GM18858 (cell line): Measurements from ENCODE around the gene VWDE.
A peak's percentile ranks its signal among the peaks of the same experiment; 100 is the strongest.
"Not testable (repeated sequence)": the region's sequence is repeated elsewhere in the genome, so short reads cannot be mapped to it uniquely, and the experiment has no call there.

ENCODE experiments used
- ATAC-seq: cut with Tn5 transposase; IDR thresholded peaks from one replicate; pipeline ENCODE4 v1.9.1; 2021; ENCODE audit not compliant: unreplicated experiment

The VWDE gene

GRCh38 chr7:12403287-12404181, at the start of gene VWDE:
Gene VWDE, minus strand, starts transcription at chr7:12403865. Its CDS starts 149 bp downstream, at chr7:12403716.
- peak; percentile 39 for ATAC-seq

GRCh38 chr7:12453136-12453535, 49.5 kb upstream of the VWDE start:
- ATAC-seq = not testable (repeated sequence)

GRCh38 chr7:12450615-12451014, 47.0 kb upstream of the VWDE start:
- ATAC-seq = no peak

DNA sequence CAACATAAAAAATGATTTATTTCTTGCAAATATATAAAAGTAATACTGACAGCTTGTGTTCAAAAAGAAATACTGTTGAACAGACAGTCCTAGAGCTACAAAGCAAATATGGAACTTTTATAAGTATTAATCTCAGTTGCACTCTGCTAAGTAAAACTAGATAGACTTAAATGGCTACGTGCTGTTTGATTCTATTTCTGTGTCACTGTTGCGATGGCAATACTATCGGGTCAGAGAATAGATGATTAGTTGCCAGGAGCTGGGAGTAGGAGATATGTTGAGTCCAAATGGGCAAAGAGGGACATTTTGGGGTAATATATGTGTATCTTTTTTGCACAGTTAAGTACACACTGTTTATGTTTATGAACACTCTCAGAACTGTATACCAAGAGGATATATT, 41.1 kb upstream of the VWDE start:
- no peak for ATAC-seq

DNA sequence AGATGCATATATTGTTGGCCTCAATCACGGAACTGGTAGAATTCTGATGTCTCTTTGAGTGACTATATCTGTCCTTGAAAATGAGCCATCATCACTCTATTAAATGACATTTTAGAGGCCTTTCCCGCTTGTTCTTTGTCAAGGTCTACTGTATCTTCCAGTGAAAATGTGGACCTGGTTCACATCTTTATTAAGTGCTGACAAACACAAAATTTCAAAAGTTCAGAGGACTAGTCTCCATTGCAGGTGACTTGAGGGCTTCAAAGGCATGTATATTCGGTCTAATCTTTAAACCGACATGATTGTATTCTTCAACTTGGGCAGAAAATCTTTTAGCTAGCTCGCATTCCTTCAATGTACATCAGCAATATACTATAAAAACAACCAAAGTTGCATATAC, 36.6 kb upstream of the VWDE start:
- no peak for ATAC-seq

DNA sequence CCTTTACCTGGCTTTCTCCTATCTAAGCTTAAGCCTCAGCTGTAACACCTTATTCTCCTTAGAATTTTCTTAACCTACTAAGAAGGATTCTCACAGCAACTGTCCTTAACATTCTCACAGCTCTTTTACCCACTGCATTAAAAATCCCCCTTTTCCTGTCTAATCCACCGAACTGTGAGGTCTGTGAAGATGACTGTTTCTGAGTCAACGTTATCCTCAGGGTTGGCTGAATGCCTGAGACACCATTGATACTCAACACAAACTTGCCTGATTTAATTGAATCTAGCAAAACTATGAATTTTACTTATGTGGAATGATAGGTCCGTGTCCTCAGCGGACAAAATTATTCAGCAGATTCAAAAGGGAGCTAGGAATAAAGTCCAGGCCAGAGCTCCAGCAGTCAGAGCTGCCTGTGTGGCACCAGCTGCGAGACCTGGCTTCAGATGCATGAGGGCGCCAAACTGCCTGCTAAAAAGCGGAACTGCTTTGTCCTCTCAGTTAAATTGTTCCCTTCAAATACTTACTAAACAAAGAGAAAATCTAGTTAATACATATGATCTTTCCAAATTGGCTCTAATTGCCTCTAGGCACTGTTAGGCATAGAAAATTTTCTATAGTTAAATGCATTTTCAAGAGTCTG, 33.4 kb upstream of the VWDE start:
- ATAC-seq = peak; percentile 35

- ATAC-seq = no peak
These were observed 32.5 kb upstream of the VWDE start for GRCh38 chr7:12436126-12436525.

GRCh38 chr7:12434012-12434642, 30.5 kb upstream of the VWDE start:
- no peak for ATAC-seq

DNA sequence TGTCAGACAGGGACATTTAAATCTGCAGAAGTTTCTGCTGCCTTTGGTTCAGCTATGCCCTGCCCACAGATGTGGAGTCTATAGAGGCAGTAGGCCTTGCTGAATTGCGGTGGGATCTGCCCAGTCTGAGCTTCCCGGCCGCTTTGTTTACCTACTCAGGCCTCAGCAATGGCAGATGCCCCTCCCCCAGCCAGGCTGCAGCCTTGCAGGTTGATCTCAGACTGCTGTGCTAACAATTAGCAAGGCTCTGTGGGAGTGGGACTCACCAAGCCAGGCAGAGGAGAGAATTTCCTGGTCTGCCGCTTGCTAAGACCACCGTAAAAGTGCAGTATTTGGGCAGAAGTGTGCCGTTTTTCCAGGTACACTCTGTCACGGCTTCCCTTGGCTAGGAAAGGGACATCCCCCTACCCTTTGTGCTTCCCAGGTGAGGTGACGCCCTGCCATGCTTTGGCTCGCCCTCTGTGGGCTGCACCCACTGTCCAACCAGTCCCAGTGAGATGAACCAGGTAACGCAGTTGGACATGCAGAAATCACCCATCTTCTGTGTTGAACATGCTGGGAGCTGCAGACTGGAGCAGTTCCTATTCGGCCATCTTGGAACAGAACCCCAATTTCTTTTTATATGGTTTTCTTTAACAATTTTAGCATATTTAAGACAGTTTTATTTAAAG, 28.4 kb upstream of the VWDE start:
- no peak for ATAC-seq

DNA sequence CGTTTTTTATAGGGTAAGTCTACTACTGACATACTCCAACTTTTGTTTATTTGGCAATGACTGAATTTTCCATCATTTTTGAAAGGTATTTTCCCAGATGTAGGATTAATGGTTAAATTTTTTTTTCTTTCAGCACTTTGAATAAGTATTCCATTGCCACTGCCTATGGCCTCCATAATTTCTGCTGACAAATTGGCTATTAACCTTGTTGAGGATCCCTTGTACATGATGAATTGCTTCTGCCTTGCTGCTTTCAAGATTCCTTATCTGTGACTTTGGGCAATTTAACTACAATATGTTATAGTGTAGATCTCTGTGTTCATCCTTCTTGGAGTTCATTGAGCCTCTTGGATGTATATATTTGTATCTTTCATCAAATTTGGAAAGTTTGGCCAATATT, 21.6 kb upstream of the VWDE start:
- ATAC-seq = no peak

GRCh38 chr7:12423997-12424745, 20.5 kb upstream of the VWDE start:
- no peak for ATAC-seq

GRCh38 chr7:12423355-12423996, 19.8 kb upstream of the VWDE start:
- ATAC-seq = no peak

DNA sequence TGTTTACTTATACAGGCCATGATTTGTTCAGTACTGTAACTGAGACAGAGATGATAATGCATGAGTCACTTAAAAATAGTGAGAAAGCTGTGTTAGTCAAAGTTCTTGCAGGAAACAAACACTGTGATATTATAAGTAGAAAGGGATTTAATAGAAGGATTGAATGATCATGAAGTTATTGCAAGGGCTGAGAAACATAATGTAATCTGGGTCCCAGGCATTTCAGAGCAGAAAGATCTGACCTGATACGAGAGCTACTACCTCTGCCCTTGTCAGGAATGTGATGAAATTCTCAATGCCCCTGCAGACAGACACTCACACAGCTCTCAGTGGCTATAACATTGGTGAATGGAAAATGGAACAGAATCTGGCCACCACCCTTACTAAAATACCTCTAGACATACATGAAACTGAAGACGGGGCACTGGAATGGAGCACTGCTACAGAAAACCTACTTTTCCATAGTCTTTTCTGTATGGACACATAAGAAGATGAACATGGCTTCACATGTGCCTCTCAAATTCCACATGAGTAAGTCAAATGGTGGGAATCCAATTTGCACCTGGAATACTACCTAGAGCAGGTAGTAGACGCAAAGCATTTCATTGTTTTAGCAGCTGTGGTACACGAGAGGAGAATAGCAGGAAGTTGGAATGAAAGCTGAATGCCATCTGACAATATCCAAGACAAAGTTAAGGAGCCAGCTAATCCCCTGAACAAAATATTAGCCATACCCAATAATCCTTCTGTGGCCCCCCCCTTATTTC, 19.1 kb upstream of the VWDE start:
- no peak for ATAC-seq

GRCh38 chr7:12418452-12418851, 14.8 kb upstream of the VWDE start:
- ATAC-seq = no peak

DNA sequence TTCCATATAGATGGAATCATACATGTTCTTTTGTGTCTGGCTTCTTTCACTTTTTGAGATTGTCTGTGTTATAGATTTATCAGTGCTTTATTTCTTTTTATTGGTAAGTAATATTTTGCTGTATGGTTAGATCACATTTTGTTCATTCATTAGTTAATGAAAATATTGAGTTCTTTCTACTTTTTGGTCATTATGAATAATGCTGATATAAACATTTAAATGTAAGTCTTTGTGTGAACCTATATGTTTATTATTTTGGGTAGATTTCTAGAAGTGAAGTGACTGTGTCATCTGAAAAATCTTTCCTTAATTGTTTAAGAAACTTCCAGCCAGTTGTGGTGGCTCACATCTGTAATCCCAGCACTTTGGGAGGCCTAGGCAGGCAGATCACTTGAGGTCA, 11.4 kb upstream of the VWDE start:
- no peak for ATAC-seq

- no peak for ATAC-seq
These were observed 8.7 kb upstream of the VWDE start for GRCh38 chr7:12412407-12412806.

DNA sequence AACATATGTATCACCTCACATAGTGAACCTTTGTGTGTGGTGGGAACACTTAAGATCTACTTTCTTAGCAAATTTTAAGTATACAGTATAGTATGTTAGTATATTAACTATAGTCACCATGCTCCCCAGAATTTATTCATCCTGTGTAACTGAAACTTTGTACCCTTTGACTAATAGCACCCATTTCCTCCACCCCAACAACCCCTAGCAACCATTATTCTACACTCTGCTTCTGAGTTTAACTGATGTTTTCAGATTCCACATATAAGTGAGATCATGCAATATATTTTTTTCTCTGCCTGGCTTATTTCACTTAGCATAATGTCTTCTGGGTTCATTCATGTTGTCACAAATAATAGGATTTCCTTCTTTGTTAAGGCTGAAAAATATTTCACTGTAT, 6.9 kb upstream of the VWDE start:
- ATAC-seq = no peak

- ATAC-seq = no peak
These were observed 5.5 kb upstream of the VWDE start for GRCh38 chr7:12409097-12409711.

GRCh38 chr7:12407652-12408051, 4.0 kb upstream of the VWDE start:
- ATAC-seq = not testable (repeated sequence)
